Nephron (organoid): ENCODE data around the gene HNF1B.

Experiments used
- H3K27ac Mint-ChIP-seq, 3 experiments: 2 replicates each; pipeline ENCODE4 v1.8.0; 2020; ENCODE audit warnings: mixed read lengths in 3 of 3, mild to moderate bottlenecking in 2 of 3, moderate library complexity in 1 of 3
- H3K27me3 Mint-ChIP-seq: 2 replicates; pipeline ENCODE4 v1.8.0; 2021; ENCODE audit warnings: low read depth, mild to moderate bottlenecking, moderate library complexity, mixed read lengths
- H3K36me3 Mint-ChIP-seq: 2 replicates; pipeline ENCODE4 v1.8.0; 2020; ENCODE audit warnings: low read depth, mixed read lengths
- H3K4me1 Mint-ChIP-seq: 2 replicates; pipeline ENCODE4 v1.8.0; 2020; ENCODE audit warnings: mixed read lengths
- H3K4me3 Mint-ChIP-seq, 3 experiments: 2 replicates each; pipeline ENCODE4 v1.8.0; 2020; ENCODE audit warnings: mild to moderate bottlenecking in 3 of 3, mixed read lengths in 3 of 3, moderate library complexity in 2 of 3
- H3K9me3 Mint-ChIP-seq: 2 replicates; pipeline ENCODE4 v1.8.0; 2020; ENCODE audit warnings: mixed read lengths
- CTCF ChIP-seq, 3 experiments: fragments of 200-600 bp; sonication (generic); IDR thresholded peaks; one replicate each; pipeline ENCODE4 v1.5.0; 2021; ENCODE audit warnings: antibody characterized with exemption in 3 of 3; ENCODE audit not compliant: unreplicated experiment in 3 of 3

The HNF1B gene

GRCh38 chr17:37764383-37764782 lies 19.5 kb upstream of the HNF1B start:
- TF ChIP-seq CTCF (IDR thresholded peaks at IDR 0.05; ENCODE audit: unreplicated experiment in 3 of 3), result no peak
- Mint-ChIP-seq H3K4me1 (peaks cover 5% of the 10 kb centered on the region), H3K9me3 (no peaks in the 10 kb centered on the region), H3K27me3 (peaks cover 21% of the 10 kb centered on the region), H3K4me3 (no peak overlapping the region), H3K27ac (peak overlapping the region; percentile 20 to 74 (median 28)), H3K36me3 (no peaks in the 10 kb centered on the region)

- Mint-ChIP-seq H3K4me1 (peaks cover 5% of the 10 kb centered on the region), H3K27me3 (peaks cover 26% of the 10 kb centered on the region), H3K4me3 (no peak overlapping the region), H3K36me3 (no peaks in the 10 kb centered on the region), H3K9me3 (no peaks in the 10 kb centered on the region), H3K27ac (no peak overlapping the region)
- no peak for TF ChIP-seq CTCF (IDR thresholded peaks at IDR 0.05; ENCODE audit: unreplicated experiment in 3 of 3)
These were observed 17.8 kb upstream of the HNF1B start for GRCh38 chr17:37762666-37763065.

GRCh38 chr17:37761961-37762360 lies 17.1 kb upstream of the HNF1B start:
- H3K36me3 Mint-ChIP-seq, result no peaks in the 10 kb centered on the region
- no peak overlapping the region for H3K27ac Mint-ChIP-seq
- no peaks in the 10 kb centered on the region for H3K9me3 Mint-ChIP-seq
- no peak overlapping the region for H3K4me3 Mint-ChIP-seq
- peaks cover 32% of the 10 kb centered on the region for H3K27me3 Mint-ChIP-seq
- TF ChIP-seq CTCF (IDR thresholded peaks at IDR 0.05; ENCODE audit: unreplicated experiment in 3 of 3), result no peak
- H3K4me1 Mint-ChIP-seq, result peaks cover 5% of the 10 kb centered on the region

DNA sequence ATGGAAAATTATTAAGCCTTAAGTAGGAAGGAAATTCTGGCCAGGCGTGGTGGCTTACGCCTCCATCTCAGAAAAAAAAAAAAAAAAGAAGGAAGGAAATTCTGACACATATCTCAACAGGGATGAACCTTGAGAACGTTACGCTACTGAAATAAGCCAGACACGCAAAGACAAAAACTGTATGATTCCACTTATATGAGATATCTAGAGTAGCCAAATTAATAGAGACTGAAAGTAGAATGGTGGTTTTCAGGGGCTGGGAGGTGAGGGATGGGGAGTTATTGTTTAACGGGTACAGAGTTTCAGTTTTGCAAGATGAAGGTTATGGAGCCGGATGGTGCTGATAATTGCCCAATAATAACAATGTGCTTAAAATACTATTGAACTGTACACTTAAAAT lies 16.2 kb upstream of the HNF1B start:
- Mint-ChIP-seq H3K9me3 (no peaks in the 10 kb centered on the region), H3K4me1 (peaks cover 5% of the 10 kb centered on the region), H3K27ac (no peak overlapping the region), H3K4me3 (no peak overlapping the region), H3K27me3 (peaks cover 33% of the 10 kb centered on the region), H3K36me3 (no peaks in the 10 kb centered on the region)
- no peak for TF ChIP-seq CTCF (IDR thresholded peaks at IDR 0.05; ENCODE audit: unreplicated experiment in 3 of 3)

- Mint-ChIP-seq H3K36me3 (no peaks in the 10 kb centered on the region), H3K4me1 (no peaks in the 10 kb centered on the region), H3K27ac (peak overlapping the region; percentile 63 to 95 (median 72)), H3K4me3 (peak overlapping the region in 1 of 3 experiments; percentile 28), H3K9me3 (no peaks in the 10 kb centered on the region), H3K27me3 (peaks cover 39% of the 10 kb centered on the region)
- no peak for TF ChIP-seq CTCF (IDR thresholded peaks at IDR 0.05; ENCODE audit: unreplicated experiment in 3 of 3)
These were observed 14.3 kb upstream of the HNF1B start for GRCh38 chr17:37759014-37759637.

- H3K9me3 Mint-ChIP-seq, result no peaks in the 10 kb centered on the region
- peak overlapping the region in 1 of 3 experiments; percentile 54 for H3K27ac Mint-ChIP-seq
- H3K4me1 Mint-ChIP-seq, result no peaks in the 10 kb centered on the region
- no peak for TF ChIP-seq CTCF (IDR thresholded peaks at IDR 0.05; ENCODE audit: unreplicated experiment in 3 of 3)
- no peaks in the 10 kb centered on the region for H3K36me3 Mint-ChIP-seq
- H3K4me3 Mint-ChIP-seq, result no peak overlapping the region
- peaks cover 48% of the 10 kb centered on the region for H3K27me3 Mint-ChIP-seq
These were observed 11.2 kb upstream of the HNF1B start for GRCh38 chr17:37756051-37756450.
